IPS-NIHi7 (cell line): ENCODE results near the gene CRACR2B.
A peak's percentile ranks its signal among the peaks of the same experiment; 100 is the strongest.

Experiments
- DNase-seq: peaks from one replicate; pipeline ENCODE4 v3.0.0; 2012; ENCODE audit warnings: mixed read lengths; ENCODE audit errors: extremely low spot score

The CRACR2B gene

GRCh38 chr11:810040-810567 is 17.6 kb upstream of the CRACR2B start:
- no peak for DNase-seq

- no peak for DNase-seq
These were observed 16.1 kb upstream of the CRACR2B start for GRCh38 chr11:811446-812245.

DNA sequence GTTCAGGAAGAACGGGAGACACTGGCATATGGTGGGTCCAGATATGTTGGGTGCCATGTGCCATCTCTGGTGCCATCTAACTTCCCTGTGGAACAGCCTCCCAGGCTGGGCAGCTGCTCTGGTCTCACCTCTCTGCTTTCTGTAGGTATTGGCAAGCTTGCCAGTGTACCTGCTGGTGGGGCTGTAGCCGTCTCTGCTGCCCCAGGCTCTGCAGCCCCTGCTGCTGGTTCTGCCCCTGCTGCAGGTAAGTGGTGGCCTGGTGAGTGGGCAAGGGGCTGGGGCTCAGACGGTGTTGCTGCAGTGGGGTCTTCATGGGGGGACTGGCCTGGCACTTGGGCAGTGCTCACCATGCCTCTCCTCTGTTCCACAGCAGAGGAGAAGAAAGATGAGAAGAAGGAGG is 15.3 kb upstream of the CRACR2B start:
- no peak for DNase-seq

GRCh38 chr11:813072-813455 is 14.7 kb upstream of the CRACR2B start:
- no peak for DNase-seq

DNA sequence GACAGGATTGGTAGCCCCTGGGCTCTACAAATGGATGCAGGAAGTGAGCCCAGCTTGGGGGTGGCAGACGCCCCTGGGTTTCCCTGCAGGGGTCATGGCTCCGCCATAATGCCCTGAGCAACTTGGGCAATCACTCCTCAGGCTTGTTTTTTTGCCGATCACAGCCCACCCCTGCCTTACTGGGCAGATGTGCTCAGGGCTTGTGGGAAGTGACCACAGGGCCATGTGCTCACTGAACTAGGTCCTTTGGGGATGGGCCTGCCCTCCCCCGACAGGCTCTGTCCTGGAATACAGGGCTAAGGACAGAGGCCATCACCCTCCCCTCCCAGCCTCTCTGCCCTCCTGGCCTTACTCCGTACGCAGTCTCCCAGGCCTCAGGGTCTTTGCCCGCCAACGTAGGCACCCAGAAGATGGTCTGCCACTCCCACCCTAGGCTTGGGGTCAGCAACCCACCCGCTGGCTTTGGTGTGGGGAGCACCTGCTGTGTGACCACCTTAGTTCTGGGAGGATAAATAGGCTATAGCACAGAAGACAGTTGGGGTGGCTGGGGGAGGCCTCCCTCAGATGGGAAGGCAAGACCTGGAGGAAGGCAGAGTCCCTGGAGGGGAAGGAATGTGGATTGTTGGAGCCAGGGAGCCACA is 14.1 kb upstream of the CRACR2B start:
- no peak for DNase-seq

DNA sequence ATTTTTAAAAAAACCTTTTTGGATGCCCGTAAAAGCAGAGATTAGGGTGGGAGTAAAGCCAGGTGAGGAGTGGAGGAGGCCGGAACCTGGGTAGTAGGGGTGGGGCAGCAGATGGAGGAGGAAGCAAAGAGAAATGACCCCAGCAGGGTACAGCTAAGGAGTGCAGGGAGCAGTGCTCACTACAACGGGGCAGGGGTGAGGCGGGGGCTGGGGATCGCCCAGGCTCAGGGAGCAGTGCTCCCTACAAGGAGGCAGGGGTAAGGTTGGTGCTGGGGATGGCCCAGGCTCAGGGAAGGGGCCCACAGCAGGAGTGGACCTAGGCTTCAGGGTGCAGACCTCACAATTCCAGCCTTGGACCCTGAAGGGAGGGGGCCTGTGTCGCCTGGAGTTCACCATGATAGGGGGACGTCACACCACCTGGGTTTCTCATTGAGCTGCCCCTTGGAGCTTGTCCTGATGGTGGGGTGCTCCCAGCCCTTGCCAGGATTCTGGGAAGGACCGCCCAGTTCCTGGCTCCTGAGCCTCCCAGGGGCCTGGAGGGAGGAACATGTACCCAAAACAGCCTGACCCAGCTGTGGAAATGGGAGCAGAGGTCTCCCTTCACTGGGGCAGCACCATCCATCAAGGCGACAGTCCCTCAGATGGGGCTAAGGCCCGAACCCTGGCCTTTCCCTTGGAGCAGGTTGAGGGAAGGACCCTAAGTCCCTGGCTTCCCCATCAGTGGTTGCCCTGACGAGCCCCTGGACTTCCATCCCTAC is 11.9 kb upstream of the CRACR2B start:
- no peak for DNase-seq

GRCh38 chr11:816433-816779 is 11.3 kb upstream of the CRACR2B start:
- no peak for DNase-seq

DNA sequence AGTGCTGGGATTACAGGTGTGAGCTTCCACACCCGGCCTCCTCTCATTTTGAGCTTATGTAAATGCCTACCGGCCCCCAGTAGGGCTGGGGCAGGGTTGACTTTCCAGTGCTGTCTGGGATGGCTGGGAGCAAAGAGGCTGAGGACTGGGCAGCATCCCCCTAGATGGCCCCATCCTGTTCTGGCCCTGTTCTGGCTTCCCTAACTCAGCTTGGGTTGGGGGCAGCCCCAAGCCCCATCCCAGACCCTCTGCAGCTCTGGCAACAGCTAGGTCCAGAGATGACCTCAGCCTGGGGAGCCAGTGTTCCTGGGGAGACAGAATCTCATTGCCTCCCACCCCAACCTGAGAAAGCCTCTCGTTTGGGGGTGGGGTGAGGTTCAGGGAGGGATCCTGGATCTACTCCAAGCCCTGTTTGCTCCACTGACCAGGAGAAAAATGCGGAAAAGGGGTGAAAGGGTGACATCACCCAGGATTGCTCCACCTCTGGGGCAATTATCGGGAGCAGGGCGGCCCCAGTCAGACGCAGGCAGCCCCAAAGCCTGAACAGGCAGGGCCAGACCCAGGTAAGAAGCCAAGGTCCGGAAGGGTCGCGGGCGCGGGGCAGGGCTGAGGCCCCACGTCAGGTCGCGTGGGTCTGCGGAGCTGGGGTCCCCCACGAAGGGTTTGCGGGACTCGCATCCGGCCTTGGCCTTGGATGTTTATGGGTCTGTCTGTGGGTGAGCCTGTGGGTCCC is 9.2 kb upstream of the CRACR2B start, which contains the start of gene PNPLA2:
TSS of gene PNPLA2 (plus strand) at position 519 of the 733 bp plus-strand sequence. CDS start 805 bp downstream, outside the sequence.
- no peak for DNase-seq

GRCh38 chr11:819129-819931 is 8.4 kb upstream of the CRACR2B start:
- DNase-seq = peak; percentile 88

GRCh38 chr11:819943-820649 is 7.6 kb upstream of the CRACR2B start:
- DNase-seq = peak; percentile 62

DNA sequence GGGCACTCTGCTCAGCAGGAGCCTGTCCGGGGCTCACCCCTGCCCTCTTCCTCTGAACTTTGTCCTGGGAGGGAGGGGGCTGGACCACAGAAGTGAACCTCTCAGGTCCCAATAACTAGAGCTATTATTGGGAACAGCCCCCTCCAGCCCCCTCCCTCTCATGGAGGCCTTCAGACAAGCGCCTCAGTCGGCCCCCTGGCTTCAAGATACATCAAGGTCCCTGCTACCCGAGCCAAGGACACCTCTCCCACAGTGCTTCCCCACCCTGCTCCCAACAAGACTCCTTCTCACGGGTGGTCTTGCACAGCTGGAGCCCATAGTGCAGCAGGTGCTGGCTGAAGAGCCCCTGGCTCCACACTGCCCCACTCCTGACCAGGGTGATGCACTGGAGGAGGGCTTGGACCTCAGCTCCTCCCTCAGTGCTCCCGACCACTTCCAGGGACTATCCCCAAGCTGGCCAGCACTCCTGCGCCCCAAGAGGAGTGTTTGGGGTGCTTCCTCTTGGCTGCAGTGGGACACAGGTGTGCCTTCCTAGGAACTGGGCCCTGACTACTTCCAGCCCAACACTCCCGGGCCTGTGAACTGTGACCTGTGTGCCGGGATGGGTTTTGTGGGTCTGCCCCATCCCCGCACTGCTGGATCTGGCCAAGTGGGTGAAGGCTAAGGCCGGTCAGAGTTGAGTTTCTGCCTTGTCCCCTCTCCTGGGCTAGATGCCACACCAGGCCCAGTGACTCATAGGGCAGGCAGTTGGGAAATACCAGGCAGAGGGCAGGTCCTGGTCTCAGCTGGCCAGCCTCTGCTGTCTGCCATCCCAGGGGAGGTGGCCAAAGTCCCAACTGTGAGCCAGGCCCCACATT is 6.8 kb upstream of the CRACR2B start:
- no peak for DNase-seq

GRCh38 chr11:821512-822371 is 6.0 kb upstream of the CRACR2B start:
- DNase-seq = no peak

DNA sequence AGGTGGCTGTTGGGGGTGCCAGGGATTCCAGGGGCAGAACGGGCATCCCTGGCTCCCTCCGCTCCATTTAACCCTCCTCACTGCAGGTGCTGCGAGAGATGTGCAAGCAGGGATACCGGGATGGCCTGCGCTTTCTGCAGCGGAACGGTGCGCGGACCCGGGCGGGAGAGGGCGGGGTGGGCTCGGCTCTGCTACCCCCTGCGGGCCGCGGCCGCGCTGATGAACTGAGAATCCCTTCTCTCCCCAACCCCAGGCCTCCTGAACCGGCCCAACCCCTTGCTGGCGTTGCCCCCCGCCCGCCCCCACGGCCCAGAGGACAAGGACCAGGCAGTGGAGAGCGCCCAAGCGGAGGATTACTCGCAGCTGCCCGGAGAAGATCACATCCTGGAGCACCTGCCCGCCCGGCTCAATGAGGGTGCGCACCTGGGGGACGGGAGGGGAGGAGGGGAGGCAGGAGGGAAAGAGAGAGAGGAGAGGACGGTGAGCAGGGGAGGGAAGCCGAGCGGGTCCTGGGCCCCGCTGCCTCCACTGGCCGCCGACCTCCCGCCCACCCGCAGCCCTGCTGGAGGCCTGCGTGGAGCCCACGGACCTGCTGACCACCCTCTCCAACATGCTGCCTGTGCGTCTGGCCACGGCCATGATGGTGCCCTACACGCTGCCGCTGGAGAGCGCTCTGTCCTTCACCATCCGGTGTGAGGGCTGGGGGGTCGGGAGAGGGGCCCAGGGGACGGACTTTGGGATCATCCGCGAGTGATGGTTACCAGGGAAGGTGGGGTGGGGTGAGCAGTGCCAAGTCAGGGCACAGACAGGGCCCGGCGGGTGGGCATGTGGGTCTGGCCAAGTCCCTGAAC is 4.1 kb upstream of the CRACR2B start:
- DNase-seq = no peak

DNA sequence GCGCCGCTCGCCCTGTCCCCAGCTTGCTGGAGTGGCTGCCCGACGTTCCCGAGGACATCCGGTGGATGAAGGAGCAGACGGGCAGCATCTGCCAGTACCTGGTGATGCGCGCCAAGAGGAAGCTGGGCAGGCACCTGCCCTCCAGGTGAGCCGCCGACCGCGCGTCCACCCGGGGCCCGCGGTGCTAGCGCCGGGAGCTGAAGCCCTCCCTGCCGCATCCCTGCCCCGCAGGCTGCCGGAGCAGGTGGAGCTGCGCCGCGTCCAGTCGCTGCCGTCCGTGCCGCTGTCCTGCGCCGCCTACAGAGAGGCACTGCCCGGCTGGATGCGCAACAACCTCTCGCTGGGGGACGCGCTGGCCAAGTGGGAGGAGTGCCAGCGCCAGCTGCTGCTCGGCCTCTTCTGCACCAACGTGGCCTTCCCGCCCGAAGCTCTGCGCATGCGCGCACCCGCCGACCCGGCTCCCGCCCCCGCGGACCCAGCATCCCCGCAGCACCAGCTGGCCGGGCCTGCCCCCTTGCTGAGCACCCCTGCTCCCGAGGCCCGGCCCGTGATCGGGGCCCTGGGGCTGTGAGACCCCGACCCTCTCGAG is 3.3 kb upstream of the CRACR2B start:
- DNase-seq = no peak

DNA sequence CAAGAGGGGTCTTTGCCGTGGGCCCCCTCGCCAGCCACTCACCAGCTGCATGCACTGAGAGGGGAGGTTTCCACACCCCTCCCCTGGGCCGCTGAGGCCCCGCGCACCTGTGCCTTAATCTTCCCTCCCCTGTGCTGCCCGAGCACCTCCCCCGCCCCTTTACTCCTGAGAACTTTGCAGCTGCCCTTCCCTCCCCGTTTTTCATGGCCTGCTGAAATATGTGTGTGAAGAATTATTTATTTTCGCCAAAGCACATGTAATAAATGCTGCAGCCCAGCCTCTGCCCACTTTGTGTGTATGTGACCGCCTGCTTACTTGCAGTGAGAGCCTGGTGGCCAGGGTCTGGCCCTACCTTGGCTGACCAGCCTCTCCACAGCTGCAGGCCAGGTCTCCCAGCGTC is 2.8 kb upstream of the CRACR2B start:
- no peak for DNase-seq

- DNase-seq = no peak
These were observed 2.1 kb upstream of the CRACR2B start for GRCh38 chr11:825366-826226.
